ENCODE measurements around the gene PLCB3. TPM values are rescaled to one million over a fixed set of nuclear protein-coding genes. Genes with fewer than 3 reads are reported as not detected.

PLCB3 gene
- total and polyA plus RNA-seq, 2 of the 13 experiments (the other 11 are each of a cell fraction or from before 2014, with no cell fraction given): 7.5 to 13.8 TPM

GRCh38 chr11:64204464-64204989 lies 46.8 kb upstream of the PLCB3 start (continued):
- TF ChIP-seq CTCF (CRISPR knock-in tag; IDR thresholded peaks at IDR 0.05) (peak; percentile 83), SMAD1 (CRISPR knock-in tag; IDR thresholded peaks at IDR 0.05; ENCODE audit: borderline replicate concordance, low read depth) (no peak), ZNF546 (CRISPR knock-in tag; conservative IDR thresholded peaks at IDR 0.05) (no peak), CENPT (CRISPR knock-in tag; IDR thresholded peaks at IDR 0.05; ENCODE audit: low read depth) (no peak), THAP11 (CRISPR knock-in tag; IDR thresholded peaks at IDR 0.05) (peak; percentile 46; the same call in 1 of the 2 replicates), KIAA2018 (CRISPR knock-in tag; IDR thresholded peaks at IDR 0.05; ENCODE audit: borderline replicate concordance) (no peak)
- TF ChIP-seq, protein P1, sequence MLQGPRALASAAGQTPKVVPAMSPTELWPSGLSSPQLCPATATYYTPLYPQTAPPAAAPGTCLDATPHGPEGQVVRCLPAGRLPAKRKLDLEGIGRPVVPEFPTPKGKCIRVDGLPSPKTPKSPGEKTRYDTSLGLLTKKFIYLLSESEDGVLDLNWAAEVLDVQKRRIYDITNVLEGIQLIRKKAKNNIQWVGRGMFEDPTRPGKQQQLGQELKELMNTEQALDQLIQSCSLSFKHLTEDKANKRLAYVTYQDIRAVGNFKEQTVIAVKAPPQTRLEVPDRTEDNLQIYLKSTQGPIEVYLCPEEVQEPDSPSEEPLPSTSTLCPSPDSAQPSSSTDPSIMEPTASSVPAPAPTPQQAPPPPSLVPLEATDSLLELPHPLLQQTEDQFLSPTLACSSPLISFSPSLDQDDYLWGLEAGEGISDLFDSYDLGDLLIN (CRISPR knock-in tag; IDR thresholded peaks at IDR 0.05; ENCODE audit: borderline replicate concordance): no peak
- TF ChIP-seq, protein P2, sequence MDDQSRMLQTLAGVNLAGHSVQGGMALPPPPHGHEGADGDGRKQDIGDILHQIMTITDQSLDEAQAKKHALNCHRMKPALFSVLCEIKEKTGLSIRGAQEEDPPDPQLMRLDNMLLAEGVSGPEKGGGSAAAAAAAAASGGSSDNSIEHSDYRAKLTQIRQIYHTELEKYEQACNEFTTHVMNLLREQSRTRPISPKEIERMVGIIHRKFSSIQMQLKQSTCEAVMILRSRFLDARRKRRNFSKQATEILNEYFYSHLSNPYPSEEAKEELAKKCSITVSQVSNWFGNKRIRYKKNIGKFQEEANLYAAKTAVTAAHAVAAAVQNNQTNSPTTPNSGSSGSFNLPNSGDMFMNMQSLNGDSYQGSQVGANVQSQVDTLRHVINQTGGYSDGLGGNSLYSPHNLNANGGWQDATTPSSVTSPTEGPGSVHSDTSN (CRISPR knock-in tag; IDR thresholded peaks at IDR 0.05; ENCODE audit: borderline replicate concordance): no peak
- TF ChIP-seq, protein P3, sequence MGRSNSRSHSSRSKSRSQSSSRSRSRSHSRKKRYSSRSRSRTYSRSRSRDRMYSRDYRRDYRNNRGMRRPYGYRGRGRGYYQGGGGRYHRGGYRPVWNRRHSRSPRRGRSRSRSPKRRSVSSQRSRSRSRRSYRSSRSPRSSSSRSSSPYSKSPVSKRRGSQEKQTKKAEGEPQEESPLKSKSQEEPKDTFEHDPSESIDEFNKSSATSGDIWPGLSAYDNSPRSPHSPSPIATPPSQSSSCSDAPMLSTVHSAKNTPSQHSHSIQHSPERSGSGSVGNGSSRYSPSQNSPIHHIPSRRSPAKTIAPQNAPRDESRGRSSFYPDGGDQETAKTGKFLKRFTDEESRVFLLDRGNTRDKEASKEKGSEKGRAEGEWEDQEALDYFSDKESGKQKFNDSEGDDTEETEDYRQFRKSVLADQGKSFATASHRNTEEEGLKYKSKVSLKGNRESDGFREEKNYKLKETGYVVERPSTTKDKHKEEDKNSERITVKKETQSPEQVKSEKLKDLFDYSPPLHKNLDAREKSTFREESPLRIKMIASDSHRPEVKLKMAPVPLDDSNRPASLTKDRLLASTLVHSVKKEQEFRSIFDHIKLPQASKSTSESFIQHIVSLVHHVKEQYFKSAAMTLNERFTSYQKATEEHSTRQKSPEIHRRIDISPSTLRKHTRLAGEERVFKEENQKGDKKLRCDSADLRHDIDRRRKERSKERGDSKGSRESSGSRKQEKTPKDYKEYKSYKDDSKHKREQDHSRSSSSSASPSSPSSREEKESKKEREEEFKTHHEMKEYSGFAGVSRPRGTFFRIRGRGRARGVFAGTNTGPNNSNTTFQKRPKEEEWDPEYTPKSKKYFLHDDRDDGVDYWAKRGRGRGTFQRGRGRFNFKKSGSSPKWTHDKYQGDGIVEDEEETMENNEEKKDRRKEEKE (IDR thresholded peaks at IDR 0.05): no peak
